Cortex of kidney (tissue), 1 donor: ENCODE data around the gene EGLN1.
"Not testable (repeated sequence)": the region's sequence is repeated elsewhere in the genome, so short reads cannot be mapped to it uniquely, and the experiment has no call there.

Experiments used
- DNase-seq: peaks from one replicate; lab custom pipeline; 2025; lab: John Stamatoyannopoulos, UW

Gene EGLN1

DNA sequence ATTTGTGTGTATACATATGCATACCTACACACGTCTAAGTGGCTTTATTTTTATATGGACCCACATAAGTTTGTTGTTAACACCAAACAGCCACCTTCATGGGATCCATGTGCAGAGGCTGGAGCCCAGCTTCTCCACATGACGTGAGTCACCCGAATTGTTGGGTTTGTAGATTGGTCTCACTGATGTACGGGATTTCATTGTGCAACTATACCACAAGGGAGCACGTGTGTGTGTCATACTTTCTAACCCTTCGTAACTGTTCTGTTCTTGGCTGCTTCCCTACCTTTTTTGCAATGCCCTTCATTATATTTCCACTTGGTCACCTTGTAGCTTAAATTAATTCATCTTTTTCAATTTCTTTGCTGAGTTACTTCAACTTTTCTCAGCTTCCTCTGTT is 63.0 kb downstream of the EGLN1 start:
- DNase-seq, result no peak

DNA sequence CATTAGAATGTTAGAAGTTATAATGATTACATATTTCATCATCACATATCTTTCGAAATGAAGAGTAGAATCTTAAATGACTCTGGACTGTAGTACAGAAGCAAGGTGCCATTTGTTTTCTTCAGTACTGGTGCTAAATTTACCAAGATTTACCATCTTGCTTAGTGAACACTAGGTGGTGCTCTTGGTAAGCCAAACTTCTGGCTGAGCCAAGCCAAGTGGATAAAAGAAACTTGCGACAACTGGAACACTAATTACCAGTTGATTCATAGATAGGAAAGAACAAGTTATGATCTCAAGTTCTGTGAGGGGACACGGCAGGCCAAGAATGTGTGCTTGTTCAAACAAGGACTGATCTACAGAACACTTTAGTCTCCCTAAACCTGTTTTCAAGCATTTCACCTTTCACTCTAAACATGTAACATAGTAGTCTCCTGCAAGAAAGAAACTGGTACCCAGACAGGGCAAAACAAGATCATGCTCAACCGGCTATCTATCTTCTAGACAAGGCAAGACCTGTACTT is 64.2 kb downstream of the EGLN1 start:
- no peak for DNase-seq

GRCh38 chr1:231357187-231357772 is 64.8 kb downstream of the EGLN1 start:
- no peak for DNase-seq

DNA sequence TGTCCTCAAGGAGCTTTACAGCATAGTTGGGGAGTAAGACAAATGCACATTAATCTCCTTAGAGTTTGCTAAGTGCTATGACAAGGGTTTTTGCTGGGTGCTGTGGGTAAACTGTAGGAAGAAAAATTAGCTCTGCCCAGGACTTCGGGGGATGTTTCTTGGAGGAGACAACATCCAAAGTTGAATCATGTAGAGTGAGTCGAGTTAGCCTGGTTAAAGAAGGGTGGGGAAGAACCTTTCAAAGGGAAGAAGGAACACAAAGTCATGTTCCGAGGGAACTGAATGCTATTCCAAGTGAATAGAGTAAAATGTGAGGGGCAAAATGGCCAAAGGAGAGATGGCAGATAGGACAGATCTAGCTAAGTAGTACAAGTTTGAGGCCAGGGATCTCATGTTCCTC is 66.9 kb downstream of the EGLN1 start:
- no peak for DNase-seq

DNA sequence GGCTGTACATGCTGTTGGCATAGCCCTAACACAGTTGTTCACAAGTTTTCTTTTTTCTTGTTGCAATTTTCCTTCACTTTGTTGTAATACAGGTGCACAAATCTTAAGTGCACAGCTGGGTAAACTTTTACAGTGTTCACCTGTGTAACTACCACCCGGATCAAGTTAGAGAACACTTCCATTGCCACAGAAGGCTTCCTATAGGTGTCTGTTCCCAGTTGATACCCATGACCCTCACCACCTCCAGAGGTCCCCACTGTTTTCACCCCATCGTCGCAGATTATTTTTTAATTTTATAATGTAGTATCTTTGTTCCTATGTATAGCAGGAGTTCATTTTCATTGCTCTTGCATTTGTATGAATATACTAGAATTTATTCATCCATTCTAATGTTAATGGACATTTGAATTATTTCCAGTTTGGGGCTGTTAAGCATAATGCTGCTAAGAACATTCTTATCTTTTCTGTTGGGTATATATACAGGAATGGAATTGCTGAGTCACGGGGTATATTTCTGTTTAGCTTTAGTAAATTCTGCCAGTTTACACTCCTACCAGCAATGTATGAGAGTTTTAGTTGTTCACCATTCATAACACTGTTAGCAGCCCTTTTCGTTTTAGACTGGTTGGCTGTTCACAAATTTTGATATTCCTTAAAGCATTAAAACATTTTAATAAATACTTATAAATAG is 67.6 kb downstream of the EGLN1 start:
- DNase-seq, result no peak

GRCh38 chr1:231353086-231353485 is 69.0 kb downstream of the EGLN1 start:
- DNase-seq, result no peak

GRCh38 chr1:231351816-231352215 is 70.3 kb downstream of the EGLN1 start:
- DNase-seq, result no peak

DNA sequence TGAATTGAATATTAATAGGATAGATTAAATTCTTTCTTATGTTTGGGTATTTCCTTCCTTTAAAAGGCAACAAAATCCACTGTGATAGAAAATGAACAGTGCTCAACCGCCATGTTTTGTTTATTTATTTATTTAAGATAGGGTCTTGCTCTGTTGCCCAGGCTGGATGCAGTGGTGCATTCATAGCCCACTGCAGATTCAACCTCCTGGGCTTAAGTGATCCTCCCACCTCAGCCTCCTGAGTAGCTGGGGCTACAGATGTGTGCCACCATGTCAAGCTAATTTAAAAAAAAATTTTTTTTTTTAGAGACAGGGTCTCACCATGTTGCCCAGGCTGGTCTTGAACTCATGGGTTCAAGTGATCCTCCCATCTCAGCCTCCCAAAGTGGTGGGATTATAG is 73.2 kb downstream of the EGLN1 start:
- not testable (repeated sequence) for DNase-seq

DNA sequence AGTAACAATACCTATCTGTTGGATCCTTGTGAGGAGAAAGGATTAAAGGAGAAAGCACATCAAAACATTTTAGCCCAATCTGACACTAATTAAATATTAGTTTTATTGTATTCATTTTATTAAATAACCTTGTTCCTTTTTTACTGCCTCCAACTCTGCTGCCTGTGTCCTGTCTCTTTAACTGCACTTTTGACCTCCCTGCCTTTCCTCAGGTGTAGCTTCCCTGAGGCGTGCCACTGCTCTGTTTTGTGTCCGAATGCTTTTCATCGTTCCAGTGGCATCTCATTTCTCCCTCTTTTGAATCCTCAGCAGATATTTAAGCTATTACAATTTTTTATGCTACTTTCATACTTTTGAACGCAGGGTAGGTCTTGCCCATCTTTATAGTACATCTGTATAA is 73.6 kb downstream of the EGLN1 start:
- DNase-seq, result no peak

GRCh38 chr1:231347961-231348360 is 74.1 kb downstream of the EGLN1 start:
- DNase-seq, result no peak

GRCh38 chr1:231340328-231341013 is 81.6 kb downstream of the EGLN1 start:
- DNase-seq, result no peak

DNA sequence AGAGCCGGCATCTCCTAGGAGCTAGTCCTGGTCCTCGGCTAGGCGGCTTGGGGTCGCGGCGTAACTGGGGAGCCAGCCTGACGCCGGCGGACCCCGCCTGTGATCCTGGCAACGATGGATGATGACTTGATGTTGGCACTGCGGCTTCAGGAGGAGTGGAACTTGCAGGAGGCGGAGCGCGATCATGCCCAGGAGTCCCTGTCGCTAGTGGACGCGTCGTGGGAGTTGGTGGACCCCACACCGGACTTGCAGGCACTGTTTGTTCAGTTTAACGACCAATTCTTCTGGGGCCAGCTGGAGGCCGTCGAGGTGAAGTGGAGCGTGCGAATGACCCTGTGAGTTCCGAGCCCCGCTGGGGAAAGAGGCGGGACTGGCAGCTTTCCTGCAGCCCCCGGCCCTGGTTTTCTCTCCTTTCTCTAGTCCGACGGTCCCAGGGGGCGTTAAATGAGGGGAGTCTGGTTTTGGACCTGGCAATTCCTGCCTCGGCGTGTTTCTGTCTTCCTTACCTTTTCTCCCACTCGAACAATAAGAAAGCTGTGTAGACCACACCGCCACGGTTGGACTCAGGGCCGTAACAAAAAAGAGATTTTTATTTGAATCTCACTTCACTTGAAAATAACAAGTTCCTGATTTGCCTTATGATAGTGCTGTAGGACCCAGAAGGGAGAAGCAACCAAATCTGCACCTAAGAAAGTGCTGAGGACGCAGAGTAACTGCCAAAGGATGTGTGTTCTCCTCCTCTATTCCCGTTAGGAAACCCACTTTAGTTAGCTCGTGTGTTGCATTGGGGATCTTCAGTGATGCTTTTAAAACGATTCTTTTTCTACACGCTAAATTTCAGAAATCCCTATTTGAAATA is 83.6 kb downstream of the EGLN1 start, which contains the start of gene SPRTN:
Gene SPRTN (plus strand): TSS at position 24 of the 859 bp plus-strand sequence. CDS start 91 bp downstream, at position 115.
- no peak for DNase-seq

DNA sequence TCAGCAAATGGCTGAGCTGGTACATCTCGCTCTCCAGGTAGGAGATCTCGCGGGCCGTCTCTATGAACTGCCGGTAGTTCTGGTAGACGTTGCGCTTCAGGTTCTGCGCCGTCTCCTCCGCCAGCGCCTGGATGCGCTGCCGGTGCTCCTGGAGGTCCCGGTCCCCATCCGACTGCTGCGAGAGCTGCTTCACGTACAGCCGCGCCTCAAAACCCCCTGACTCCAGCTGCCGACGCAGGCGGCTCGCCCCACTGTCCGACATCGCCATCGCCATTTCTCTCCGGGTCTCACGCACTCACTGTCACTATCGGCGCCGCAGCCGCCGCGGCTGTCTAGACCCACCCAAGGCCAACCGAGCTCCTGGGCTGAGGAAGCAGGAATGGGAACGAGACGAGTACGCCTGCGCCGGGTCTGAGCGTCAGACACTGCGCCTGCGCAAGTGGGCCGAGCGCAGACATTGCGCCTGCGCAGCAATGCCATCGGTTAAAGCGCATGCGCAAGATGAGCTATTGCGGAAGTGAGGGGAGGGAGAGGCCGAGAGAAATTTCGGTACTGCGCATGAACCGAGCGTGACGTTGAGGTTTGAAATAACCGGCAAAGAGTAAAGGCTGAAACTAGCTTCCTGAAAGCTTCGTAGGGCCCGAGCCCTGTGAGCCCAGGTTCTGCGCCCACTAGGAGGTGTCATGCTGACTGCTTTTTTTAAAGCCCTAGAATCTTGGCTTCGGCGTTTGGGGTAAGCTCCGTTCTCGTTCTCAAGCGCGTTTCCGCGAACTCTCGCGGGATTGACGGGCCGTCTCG is 84.4 kb downstream of the EGLN1 start, which contains the start of gene EXOC8:
Gene EXOC8 (minus strand): TSS at position 381 of the 798 bp plus-strand sequence. CDS start 107 bp downstream, at position 274.
- DNase-seq, result no peak

- no peak for DNase-seq
Measured at GRCh38 chr1:231337043-231337471, 85.0 kb downstream of the EGLN1 start.

GRCh38 chr1:231335663-231336602 is 86.2 kb downstream of the EGLN1 start:
- no peak for DNase-seq

GRCh38 chr1:231334952-231335351 is 87.1 kb downstream of the EGLN1 start:
- no peak for DNase-seq

DNA sequence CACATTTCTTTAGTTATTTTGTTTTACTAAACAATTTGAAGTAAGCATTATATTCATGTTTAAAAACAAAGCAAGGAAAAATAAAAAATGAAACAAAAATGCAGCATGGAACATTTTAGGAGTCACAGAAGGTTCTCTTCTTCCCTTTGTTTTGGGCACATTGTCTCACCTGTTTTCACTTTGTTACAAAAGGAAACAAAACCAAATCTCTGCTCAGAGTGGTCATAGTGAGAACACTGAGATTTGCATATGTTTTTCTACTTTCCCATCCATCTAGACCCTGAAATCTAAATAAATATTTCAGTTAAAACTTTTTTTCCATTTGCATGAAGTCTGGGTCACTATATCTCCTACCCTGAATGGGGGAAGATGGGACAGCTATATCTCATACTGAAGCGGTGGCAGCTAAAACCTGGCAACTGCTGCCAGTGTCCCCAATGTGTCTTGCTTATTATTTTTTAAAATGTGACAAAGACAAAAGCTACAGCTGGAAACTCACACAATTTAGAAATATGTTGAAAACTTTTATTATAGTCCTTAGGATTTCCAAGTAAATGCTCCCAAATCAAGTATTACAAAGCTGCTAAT is 87.9 kb downstream of the EGLN1 start:
- DNase-seq, result no peak

DNA sequence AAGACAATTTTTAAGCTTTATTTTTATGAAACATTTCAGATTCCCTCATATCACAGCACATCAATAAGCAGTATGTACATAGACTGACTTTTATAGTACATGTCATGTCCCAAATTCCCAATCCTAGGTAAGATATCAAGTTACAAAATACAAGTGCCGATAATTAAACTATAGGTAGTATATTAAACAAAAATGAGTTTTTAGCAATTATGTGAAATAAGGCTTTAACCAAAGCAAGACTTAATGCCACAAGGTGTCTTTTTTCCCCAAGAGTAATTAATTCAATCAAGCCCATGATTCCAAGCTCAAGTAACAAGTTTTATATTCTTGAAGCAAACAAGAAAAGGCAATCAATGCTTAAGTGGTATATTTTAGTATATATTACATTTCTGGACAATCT is 89.3 kb downstream of the EGLN1 start:
- DNase-seq, result no peak

DNA sequence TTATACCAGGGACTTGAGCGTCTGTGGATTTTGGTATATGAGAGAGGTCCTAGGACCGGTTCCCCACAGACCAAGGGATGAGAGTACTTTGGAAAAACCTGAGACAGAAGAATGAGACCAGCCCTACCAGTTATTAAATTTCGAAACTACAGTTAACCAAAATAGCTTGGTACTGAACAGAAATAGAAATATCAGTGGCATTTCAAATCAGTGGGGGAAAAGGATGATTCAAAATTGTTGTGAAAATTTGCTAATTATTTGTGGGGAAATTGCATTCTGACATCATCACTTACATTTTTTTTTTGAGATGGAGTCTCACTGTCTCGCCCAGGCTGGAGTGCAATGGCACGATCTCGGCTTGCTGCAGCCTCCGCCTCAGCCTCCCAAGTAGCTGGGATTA is 92.6 kb downstream of the EGLN1 start:
- no peak for DNase-seq
